Measurements from ENCODE around the gene DEFB132. TPM values are rescaled to one million over a fixed set of nuclear protein-coding genes. Genes with fewer than 3 reads are reported as not detected.

Gene DEFB132
- total and polyA plus RNA-seq, 2 of the 13 experiments (the other 11 are each of a cell fraction or from before 2014, with no cell fraction given) = not detected

DNA sequence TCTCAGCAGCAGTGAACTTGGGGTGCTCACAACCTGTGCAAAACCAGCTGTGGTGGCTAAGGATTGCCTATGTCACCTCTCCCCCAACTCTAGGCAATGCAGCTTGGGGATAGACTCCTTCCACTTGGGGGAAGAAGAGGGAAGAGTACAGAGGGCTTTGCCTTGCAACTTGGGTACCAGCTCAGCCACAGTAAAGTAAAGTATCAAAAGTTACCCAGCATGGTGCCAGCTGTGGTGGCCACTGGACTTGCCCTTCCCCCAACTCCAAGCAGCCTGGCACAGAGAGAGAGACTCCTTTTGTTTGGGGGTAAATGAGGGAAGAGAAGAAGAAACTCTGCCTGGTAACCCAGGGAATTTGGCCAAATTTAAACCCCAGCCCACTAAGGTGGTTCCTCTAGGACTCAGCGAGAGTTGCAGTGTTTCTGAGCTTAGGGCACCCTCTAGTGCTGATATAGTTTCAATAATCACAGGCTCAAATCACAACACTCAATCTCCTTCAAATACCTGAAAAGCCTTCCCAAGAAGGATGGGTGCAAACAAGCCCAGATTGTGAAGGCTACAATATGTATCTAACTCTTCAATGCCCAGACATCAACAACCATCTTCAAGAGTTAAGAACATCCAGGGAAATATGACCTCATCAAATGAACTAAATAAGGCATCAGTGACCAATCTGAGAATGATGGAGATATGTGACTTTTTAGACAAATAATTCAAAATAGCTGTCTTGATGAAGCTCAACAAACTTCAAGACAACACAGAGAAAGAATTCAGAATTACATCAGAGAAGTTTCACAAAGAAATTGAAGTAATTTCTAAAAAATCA lies 38.0 kb upstream of the DEFB132 start:
- WGBS (ENCODE audit: low lambda C conversion rate) = 4% methylated on average over 1 of the region's 1 CpG
- Histone ChIP-seq H3K36me3 (replicated peaks in 1 of 2; ENCODE audit: control insufficient read depth in 1 of 2, insufficient read depth in 2 of 2, low read length in 2 of 2) (no peaks in the 10 kb centered on the region), H3K9ac (ENCODE audit: insufficient read depth, low read depth, low read length) (no peak overlapping the region), H3K79me2 (ENCODE audit: insufficient read depth, low read length) (no peaks in the 10 kb centered on the region), H3K4me2 (ENCODE audit: low read depth, low read length) (no peak overlapping the region), H3K27me3 (ENCODE audit: control insufficient read depth in 1 of 2, insufficient read depth in 2 of 2, low read length in 2 of 2) (peaks cover 0 to 3% of the 10 kb centered on the region in 2 experiments; a peak in 1 of 5 replicates), H3K4me1 (ENCODE audit: insufficient read depth, low read length) (no peaks in the 10 kb centered on the region), H4K20me1 (ENCODE audit: insufficient read depth, low read length) (no peaks in the 10 kb centered on the region), H3K27ac (ENCODE audit: extremely low read length, insufficient read depth, low read length) (no peak overlapping the region), H3K4me3 (replicated peaks in 1 of 3; ENCODE audit: insufficient read depth in 1 of 3, low read depth in 2 of 3, low read length in 3 of 3) (no peak overlapping the region), H2AFZ (ENCODE audit: low read length) (no peak overlapping the region), H3K9me3 (ENCODE audit: low read length) (no peaks in the 10 kb centered on the region)
- FAIRE-seq (peak; percentile 69), ATAC-seq (peak; percentile 88), DNase-seq (ENCODE audit: low spot score) (peak; percentile 43)
- no TSS peak for BruUV-seq (replicated peaks)
- intact Hi-C loops (cut with micrococcal nuclease; ENCODE audit: unreplicated experiment) (no loop called here), in situ Hi-C loops (cut with HindIII; ENCODE audit: extremely low pct_ligation_motif_present, low pct_unique_long_range_greater_than_20kb) (no loop called here)
- POLR2A ChIA-PET = no interaction called here
- CTCF ChIA-PET (ENCODE audit: low intra/inter-chr PET ratio, low total read pairs) = interaction anchor here (0.7 kb wide), 1 partner anchor 11 kb away, joined by 4 read pairs; no protein-coding TSS in a partner anchor
- TF ChIP-seq TEAD3 (CRISPR knock-in tag; optimal IDR thresholded peaks at IDR 0.05; ENCODE audit: borderline replicate concordance) = no peak
- no peak for TF ChIP-seq TCF12 (IDR thresholded peaks at IDR 0.05)
- TF ChIP-seq TCF12 (CRISPR knock-in tag; IDR thresholded peaks at IDR 0.05) = no peak
- no peak for TF ChIP-seq EZH2 (conservative IDR thresholded peaks at IDR 0.05; ENCODE audit: low read depth, low read length)
- TF ChIP-seq SMC3 (IDR thresholded peaks at IDR 0.05; ENCODE audit: low read length) = peak; percentile 60
- no peak for TF ChIP-seq SP2 (CRISPR knock-in tag; IDR thresholded peaks at IDR 0.05)
- peak; percentile 25; the same call in 1 of the 2 replicates for TF ChIP-seq CREB1 (IDR thresholded peaks at IDR 0.05)
- TF ChIP-seq CREB1 (CRISPR knock-in tag; IDR thresholded peaks at IDR 0.05) = no peak
- TF ChIP-seq, protein P1, sequence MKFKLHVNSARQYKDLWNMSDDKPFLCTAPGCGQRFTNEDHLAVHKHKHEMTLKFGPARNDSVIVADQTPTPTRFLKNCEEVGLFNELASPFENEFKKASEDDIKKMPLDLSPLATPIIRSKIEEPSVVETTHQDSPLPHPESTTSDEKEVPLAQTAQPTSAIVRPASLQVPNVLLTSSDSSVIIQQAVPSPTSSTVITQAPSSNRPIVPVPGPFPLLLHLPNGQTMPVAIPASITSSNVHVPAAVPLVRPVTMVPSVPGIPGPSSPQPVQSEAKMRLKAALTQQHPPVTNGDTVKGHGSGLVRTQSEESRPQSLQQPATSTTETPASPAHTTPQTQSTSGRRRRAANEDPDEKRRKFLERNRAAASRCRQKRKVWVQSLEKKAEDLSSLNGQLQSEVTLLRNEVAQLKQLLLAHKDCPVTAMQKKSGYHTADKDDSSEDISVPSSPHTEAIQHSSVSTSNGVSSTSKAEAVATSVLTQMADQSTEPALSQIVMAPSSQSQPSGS (CRISPR knock-in tag; IDR thresholded peaks at IDR 0.05) = no peak
- TF ChIP-seq TGIF2 (CRISPR knock-in tag; IDR thresholded peaks at IDR 0.05) = no peak
- peak; percentile 48; the same call in 1 of the 2 replicates for TF ChIP-seq RAD21 (CRISPR knock-in tag; IDR thresholded peaks at IDR 0.05)
- TF ChIP-seq, protein P2, sequence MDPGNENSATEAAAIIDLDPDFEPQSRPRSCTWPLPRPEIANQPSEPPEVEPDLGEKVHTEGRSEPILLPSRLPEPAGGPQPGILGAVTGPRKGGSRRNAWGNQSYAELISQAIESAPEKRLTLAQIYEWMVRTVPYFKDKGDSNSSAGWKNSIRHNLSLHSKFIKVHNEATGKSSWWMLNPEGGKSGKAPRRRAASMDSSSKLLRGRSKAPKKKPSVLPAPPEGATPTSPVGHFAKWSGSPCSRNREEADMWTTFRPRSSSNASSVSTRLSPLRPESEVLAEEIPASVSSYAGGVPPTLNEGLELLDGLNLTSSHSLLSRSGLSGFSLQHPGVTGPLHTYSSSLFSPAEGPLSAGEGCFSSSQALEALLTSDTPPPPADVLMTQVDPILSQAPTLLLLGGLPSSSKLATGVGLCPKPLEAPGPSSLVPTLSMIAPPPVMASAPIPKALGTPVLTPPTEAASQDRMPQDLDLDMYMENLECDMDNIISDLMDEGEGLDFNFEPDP (CRISPR knock-in tag; conservative IDR thresholded peaks at IDR 0.05) = 0 out of 2 replicates have a peak, but pooled peaks have one; percentile 74
- TF ChIP-seq, protein P3, sequence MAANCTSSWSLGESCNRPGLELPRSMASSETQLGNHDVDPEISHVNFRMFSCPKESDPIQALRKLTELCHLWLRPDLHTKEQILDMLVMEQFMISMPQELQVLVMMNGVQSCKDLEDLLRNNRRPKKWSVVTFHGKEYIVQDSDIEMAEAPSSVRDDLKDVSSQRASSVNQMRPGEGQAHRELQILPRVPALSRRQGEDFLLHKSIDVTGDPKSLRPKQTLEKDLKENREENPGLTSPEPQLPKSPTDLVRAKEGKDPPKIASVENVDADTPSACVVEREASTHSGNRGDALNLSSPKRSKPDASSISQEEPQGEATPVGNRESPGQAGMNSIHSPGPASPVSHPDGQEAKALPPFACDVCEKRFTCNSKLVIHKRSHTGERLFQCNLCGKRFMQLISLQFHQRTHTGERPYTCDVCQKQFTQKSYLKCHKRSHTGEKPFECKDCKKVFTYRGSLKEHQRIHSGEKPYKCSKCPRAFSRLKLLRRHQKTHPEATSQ (CRISPR knock-in tag; IDR thresholded peaks at IDR 0.05; ENCODE audit: borderline replicate concordance) = no peak
- TF ChIP-seq, protein P4, sequence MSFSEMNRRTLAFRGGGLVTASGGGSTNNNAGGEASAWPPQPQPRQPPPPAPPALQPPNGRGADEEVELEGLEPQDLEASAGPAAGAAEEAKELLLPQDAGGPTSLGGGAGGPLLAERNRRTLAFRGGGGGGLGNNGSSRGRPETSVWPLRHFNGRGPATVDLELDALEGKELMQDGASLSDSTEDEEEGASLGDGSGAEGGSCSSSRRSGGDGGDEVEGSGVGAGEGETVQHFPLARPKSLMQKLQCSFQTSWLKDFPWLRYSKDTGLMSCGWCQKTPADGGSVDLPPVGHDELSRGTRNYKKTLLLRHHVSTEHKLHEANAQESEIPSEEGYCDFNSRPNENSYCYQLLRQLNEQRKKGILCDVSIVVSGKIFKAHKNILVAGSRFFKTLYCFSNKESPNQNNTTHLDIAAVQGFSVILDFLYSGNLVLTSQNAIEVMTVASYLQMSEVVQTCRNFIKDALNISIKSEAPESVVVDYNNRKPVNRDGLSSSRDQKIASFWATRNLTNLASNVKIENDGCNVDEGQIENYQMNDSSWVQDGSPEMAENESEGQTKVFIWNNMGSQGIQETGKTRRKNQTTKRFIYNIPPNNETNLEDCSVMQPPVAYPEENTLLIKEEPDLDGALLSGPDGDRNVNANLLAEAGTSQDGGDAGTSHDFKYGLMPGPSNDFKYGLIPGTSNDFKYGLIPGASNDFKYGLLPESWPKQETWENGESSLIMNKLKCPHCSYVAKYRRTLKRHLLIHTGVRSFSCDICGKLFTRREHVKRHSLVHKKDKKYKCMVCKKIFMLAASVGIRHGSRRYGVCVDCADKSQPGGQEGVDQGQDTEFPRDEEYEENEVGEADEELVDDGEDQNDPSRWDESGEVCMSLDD (CRISPR knock-in tag; IDR thresholded peaks at IDR 0.05; ENCODE audit: borderline replicate concordance) = no peak
- TF ChIP-seq, protein P5, sequence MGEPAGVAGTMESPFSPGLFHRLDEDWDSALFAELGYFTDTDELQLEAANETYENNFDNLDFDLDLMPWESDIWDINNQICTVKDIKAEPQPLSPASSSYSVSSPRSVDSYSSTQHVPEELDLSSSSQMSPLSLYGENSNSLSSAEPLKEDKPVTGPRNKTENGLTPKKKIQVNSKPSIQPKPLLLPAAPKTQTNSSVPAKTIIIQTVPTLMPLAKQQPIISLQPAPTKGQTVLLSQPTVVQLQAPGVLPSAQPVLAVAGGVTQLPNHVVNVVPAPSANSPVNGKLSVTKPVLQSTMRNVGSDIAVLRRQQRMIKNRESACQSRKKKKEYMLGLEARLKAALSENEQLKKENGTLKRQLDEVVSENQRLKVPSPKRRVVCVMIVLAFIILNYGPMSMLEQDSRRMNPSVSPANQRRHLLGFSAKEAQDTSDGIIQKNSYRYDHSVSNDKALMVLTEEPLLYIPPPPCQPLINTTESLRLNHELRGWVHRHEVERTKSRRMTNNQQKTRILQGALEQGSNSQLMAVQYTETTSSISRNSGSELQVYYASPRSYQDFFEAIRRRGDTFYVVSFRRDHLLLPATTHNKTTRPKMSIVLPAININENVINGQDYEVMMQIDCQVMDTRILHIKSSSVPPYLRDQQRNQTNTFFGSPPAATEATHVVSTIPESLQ (CRISPR knock-in tag; conservative IDR thresholded peaks at IDR 0.05) = no peak

Data from HepG2 (cell line).